Measurements from ENCODE around the gene PHOX2A.

The PHOX2A gene

DNA sequence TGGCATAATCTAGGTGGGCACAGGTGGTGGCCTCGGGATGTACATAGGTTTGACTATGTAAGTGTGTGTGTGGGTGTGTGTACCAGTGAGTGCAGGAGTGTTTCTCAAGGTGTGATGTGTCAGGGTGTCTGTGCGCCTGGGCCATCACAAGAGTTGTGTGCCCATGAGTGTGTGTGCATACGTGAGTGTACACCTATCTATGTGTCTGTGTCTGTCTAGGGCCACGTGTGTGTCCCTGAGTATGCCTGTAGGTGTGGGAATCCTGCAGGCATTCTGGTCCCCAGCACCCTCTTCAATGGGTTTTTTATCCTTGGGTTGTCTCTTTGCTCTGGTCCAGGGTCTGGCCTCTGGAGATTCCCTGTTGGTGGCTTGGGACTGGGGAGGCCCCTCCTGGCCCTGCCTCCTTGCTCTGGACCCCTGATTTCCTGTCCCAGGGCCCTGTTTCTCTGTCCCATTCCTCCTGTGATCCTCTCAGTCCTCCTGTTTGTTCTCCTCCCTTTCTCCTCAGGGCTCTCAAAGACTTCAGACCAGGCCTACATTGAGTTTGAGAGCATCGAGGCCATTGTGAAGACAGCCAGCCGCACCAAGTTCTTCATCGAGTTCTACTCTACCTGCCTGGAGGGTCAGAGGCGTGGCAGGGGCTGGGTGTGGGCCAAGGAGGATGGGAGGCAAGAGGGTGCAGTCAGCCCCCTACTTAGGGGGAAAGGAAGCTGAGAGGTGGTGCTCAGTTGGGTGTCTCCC lies 10.0 kb downstream of the PHOX2A start:
- DNase-seq (ENCODE audit: low read depth in 2 of 2) = no peak

- DNase-seq (ENCODE audit: low read depth in 2 of 2) = no peak
These were observed 10.8 kb downstream of the PHOX2A start for GRCh38 chr11:72233056-72233772.

- DNase-seq (ENCODE audit: low read depth in 2 of 2) = no peak
These were observed 11.5 kb downstream of the PHOX2A start for GRCh38 chr11:72232260-72233055.

DNA sequence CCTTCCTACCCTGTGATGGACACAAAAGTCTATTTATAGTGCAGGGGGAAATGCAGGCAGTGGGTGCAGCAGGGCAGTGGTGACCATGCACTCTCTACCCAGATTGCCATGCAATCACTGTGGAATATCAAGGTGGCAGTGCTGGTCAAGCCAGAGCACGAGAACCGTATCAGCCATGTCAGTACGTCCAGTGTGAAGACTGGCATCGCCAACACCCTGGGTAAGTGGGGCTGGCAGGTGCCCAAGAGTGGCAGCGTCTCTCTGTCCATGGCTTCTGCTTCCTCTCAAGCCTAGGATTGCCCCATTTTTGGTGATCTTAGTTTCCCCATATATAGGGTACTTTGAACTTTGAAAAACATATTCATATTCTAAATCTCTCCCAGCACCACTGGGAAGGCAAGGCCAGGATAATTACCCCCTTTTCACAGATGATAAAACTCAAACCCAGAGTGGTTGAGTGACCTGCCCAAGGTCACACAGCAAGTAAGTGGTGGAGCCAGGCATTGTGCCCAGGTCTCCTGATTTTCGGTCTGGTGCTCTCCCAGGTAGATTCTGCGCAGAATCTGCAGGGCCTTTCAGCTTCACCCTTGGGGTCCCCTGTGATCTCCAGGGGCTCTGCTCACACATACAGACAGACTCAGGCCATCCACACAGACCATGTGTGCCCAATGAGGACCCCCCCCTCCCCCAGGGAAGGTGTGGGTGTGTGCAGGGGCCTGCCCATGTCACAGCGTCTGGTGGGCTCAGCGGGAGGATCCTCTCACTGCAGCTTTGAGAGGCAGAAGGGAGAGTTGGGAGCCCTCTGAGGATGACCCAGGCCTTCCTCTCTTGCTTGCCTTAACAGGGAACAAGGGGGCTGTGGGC lies 12.3 kb downstream of the PHOX2A start:
- no peak for DNase-seq (ENCODE audit: low read depth in 2 of 2)

- DNase-seq (ENCODE audit: low read depth in 2 of 2) = no peak
These were observed 13.1 kb downstream of the PHOX2A start for GRCh38 chr11:72230764-72231365.

- DNase-seq (ENCODE audit: low read depth in 2 of 2) = no peak
These were observed 13.8 kb downstream of the PHOX2A start for GRCh38 chr11:72229925-72230763.

DNA sequence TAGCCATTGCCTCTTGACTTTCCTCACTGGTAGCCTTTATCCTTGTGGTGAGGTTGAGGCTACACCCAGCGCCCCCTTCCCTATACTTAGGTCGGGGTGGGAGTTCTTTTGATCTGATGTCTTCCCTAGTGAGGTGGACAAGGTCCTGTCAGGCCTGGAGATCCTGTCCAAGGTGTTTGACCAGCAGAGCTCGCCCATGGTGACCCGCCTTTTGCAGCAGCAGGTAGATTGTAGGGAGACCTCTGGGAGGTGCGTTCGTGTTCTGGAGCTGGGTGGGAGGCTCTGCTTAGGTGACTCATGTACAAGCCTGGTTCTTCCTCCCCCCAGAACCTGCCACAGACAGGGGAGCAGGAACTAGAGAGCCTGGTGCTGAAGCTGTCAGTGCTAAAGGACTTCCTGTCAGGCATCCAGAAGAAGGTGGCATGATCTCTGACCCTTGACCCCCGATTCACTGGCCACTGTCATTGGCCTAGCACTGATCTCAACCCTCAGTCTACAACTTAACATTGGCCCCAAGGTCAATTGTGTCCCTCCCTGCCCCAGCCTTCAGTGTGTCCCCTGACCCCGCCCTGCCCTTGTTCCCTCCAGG lies 14.5 kb downstream of the PHOX2A start:
- no peak for DNase-seq (ENCODE audit: low read depth in 2 of 2)

GRCh38 chr11:72228844-72229231 lies 15.1 kb downstream of the PHOX2A start:
- DNase-seq (ENCODE audit: low read depth in 2 of 2) = no peak

- DNase-seq (ENCODE audit: low read depth in 2 of 2) = no peak
These were observed 15.6 kb downstream of the PHOX2A start for GRCh38 chr11:72228229-72228843.

DNA sequence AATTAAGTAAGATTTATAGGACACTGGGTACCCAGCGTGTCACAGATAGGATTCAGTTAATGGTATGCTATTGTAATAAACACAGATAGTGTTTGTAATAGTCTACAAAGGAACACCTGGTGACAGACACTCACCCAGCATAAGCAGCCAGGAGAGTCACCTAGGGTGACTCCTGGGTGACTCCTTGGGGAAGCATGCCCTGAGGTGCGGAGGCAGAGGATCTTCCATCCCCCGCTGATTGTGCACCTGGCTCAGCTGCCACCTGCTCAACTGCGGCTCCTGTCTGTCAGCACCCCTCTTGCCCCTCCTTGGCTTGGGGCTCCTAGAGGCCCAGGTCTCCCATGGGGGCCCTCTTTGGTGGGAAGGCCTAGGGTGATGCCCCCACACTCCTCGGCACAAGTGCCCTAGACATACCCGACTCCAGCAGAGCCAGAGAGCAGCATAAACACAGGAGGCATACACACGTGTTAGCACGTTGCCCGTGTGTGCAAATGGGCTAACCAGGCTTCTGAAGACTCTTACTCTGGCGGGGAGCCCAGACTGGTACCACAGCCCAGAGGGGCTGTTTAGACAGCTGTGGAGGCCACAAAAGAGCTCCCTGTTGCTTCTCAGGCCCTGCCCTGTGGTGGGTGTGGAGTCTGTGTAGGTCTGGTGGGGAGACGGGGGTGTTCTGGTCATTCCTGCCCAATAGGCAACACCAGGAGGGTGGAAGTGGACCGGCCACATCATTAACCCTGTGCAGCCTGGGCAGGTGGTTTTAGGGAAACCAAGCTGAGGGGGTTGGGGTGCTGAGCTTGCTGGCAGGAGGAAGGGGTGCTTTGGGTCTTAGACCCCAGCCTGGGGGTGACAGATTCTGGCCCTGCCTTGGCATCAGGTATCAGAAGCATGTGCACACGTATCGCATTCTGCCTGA lies 16.4 kb downstream of the PHOX2A start:
- no peak for DNase-seq (ENCODE audit: low read depth in 2 of 2)

DNA sequence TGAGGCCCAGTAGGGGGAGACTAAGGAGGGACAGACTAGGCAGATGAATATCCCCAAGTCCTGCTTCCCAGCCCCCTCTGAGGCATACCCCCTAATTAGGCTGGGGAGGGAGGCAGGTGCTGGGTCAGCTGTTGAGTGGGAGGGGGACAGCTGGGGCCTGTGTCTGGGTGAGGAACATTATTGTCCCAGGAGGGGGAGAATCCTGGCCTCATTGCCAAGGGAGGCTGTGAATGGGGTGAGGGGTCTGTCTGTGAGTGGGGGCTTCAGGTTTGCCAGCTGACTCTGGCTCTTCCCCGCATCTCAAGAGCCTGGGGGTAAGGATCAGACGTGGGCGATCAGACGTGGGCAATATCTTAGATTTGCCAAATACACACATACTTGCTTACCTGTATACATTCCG lies 17.3 kb downstream of the PHOX2A start:
- no peak for DNase-seq (ENCODE audit: low read depth in 2 of 2)

- no peak for DNase-seq (ENCODE audit: low read depth in 2 of 2)
These were observed 18.5 kb downstream of the PHOX2A start for GRCh38 chr11:72225411-72225951.

DNA sequence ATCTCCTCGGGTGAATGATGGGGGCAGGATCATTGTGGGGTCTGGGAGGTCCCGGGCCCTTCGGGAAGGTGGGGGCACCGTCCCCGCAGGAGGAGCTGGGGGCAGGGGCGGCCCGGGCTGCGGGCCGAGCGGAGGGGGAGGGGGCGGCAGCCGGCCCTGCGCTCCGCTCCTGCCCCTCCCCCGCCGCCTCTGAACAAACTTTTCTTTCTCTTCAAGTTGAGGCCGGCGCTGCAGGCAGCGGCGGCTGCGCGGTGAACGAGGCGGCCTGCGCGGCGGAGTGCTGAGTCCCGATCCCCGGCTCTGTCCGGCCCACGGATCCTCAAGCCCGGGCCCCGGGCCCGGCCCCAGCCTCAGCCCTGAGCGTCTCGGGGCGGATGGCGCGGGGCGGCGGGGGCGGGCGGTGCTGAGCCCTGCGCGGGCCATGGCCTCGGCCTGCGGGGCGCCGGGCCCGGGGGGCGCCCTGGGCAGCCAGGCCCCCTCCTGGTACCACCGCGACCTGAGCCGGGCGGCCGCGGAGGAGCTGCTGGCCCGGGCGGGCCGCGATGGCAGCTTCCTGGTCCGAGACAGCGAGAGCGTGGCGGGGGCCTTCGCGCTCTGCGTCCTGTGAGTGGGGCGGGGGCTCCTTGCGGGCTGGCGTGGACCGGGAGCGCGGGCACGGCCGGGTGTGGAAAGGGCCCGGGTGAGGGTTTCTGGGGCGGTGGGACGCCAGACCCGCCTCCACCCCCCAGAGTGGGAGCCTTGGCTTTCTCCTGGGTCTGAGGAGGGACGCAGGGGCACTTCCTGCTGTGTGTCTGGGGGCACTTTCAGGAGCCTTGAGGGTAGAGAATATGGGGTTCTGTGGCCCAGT lies 19.2 kb downstream of the PHOX2A start, which contains the start of gene INPPL1:
TSS of gene INPPL1 (plus strand) at position 204 of the 847 bp plus-strand sequence. CDS start at position 422, 218 bp downstream.
- no peak for DNase-seq (ENCODE audit: low read depth in 2 of 2)

GRCh38 chr11:72223615-72224563 lies 20.1 kb downstream of the PHOX2A start:
- DNase-seq (ENCODE audit: low read depth in 2 of 2) = peak; percentile 50 to 62

DNA sequence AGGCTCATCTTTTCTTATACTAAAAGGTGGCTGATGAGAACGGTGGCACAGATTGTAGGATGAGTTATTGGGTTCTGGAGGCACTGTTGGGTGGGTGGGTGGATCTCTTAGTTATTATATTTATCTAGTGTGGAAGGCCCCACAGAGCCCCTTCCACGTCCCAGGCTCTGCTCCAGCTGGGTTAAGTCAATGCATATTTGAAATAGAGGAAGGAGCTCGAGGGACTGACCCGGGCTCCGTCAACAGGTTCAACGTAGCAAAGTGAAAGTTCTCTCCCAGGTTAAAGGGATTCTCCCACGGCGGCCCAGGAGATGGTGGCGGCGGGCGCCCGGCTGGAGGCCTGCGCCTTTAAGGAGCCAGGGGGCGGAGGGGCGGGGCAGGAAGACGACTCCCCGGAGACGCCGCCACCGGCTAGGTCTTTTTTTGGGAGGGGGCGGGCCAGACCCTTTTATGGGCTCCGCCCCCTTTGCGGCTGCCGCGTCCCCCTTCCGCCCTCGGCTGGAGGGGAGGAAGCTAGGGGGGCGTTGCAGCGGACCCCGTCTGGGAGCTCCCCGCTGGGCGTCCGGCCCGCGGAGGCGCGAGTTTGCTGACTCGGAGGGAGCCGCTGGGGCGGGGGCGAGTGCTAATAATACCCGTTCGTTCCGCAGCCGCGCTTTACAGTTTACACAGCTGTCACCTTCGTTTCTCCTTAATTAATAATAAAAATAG lies 20.9 kb downstream of the PHOX2A start:
- DNase-seq (ENCODE audit: low read depth in 2 of 2) = peak; percentile 84 to 94
